Fibroblast of peridontal ligament (primary cell): ENCODE measurements around the gene LUM.
"Not testable (repeated sequence)": the region's sequence is repeated elsewhere in the genome, so short reads cannot be mapped to it uniquely, and the experiment has no call there.

Experiments
- DNase-seq: peaks from one replicate; pipeline ENCODE4 v3.0.0-alpha.2; 2010; ENCODE audit errors: extremely low read depth

LUM gene

GRCh38 chr12:91109581-91110310 lies 1.5 kb downstream of the LUM start:
- no peak for DNase-seq

DNA sequence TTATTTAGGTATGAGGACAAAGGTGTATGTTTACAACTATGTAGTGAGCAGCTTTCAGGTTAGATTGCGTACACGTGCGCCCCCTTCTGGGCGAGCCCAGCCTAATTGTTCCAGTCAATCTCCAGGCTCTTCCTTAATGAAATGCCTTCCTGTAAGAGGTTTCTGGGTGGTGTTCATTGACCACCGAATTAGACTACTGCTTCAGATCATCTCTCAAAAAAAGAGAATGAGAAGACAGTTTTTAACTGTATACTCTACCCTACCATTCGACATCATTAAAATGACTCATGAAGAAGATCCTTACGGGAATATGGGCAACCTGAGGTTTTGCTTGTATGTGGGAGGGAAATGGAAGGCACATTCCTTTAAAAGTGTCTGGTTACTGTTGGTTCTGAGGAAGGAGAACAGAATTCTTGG lies 2.1 kb downstream of the LUM start:
- DNase-seq: peak; percentile 80

GRCh38 chr12:91108196-91108755 lies 3.0 kb downstream of the LUM start:
- DNase-seq: no peak

DNA sequence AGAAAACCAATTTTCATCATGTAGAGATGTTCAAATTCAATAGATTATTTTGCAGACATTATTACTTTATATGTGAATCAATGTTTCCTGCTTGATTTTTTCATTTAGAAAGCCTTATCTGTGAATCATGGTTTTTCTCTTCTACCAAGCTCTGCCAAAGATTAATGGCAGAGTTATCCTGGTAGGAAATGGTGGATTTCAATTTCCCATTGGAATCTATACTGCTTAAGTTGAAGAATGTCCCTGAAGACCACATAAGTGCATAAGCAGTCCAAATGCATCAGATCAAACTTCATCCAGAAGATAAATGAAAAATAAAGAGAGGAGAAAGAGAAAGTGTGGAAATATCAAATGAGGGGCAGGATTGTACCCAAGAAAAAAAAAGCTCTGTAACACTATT lies 5.0 kb downstream of the LUM start:
- no peak for DNase-seq

GRCh38 chr12:91105807-91106206 lies 5.5 kb downstream of the LUM start:
- no peak for DNase-seq

DNA sequence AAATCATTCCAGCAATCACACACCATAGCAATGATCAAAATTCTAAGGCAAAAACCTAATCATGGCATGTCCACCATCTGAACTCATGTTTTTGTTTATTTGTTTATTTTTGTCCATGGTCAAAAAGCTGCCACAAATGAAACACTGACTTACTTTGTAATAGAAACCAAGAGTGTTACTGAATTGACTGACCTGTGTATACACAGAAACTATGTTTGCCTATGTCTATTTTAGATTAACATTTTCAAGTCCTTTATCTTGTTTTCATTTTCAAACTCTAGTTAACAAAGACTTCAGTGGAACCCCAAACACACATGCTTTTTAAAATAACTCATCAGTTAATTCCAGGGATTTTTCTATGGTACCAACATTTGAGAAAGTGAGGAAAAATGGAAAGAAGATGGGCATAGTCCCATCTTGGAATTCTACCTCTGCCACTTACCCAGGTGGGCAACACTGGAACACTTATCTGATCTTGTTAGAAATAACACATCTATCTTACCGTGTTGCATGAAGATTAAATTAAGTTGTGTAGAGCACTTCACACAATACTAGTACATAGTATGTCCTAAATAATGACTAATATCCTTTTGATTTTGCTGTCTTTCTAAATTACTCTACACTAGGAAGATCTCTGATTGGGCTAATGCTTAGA lies 6.4 kb downstream of the LUM start:
- no peak for DNase-seq

GRCh38 chr12:91103624-91104023 lies 7.7 kb downstream of the LUM start:
- DNase-seq: no peak

- no peak for DNase-seq
Measured at GRCh38 chr12:91103101-91103500, 8.2 kb downstream of the LUM start.

GRCh38 chr12:91100906-91101305 lies 10.4 kb downstream of the LUM start:
- DNase-seq: no peak

GRCh38 chr12:91099836-91100235 lies 11.5 kb downstream of the LUM start:
- DNase-seq: no peak

DNA sequence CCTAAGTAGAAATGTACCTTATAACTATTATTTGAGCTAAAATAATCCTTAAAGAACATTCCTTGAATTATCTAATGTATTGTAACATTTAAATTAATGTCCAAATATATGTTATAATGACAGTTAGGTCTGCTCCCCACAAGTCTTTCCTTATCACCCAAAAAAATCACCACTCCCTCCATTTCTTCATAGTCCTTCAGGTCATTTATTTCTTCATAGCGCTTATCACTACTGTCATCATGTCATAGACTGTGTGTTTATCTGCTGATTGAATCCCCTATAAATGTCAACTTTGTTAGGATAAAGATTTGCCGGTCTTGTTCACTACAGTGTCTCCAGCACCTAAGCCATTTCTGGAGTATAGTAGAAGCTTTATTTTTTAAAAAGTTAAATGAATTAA lies 12.0 kb downstream of the LUM start:
- no peak for DNase-seq

- peak; percentile 93 for DNase-seq
Measured at GRCh38 chr12:91098941-91099340, 12.4 kb downstream of the LUM start.

- no peak for DNase-seq
Measured at GRCh38 chr12:91098461-91098860, 12.8 kb downstream of the LUM start.

DNA sequence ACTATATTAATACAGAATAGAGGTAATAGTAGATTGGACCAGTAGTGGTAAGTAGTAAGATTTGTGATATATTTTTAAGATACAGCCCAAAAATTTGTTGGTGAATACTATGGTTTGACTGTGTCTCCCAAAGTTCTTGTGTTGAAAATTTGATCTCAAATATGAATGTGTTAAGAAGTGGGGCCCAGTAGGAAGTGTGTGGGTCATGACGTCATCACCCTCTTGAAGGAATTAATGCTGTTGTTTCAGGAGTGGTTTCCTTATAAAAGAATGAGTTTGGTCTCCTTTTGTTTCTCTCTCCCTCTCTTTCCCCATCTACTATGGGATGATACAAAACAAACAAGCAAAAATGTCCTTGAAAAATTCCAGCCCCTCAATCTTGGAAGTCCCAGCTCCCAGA lies 16.3 kb downstream of the LUM start:
- no peak for DNase-seq

DNA sequence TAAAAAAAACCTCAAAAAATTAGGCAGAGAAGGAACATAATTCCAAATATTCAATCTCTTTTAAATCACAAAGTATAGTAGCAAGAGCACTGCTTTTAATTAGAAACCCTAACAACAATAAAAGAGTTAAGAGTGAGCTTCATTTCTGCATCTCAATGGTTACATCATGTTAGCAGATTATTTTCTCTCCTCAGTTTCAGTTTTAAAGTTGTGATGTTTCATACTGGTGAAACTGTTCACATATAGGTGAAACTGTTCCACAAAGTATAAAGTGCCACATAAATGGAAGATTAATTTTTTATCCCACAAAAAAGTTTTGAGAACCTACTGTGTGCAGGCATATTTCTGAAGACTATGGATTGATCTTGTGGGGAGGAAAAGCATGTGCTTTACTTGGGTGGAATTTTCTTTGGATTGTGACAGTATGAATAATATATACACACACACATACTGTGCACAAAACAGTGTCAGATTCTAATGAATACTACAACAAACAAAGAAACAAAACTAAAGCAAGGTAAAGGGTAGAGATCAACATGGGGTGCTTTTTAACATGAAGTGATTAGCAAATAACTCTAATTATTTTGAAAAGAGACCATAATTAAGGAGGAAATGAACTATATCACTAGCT lies 17.1 kb downstream of the LUM start:
- peak; percentile 52 for DNase-seq

DNA sequence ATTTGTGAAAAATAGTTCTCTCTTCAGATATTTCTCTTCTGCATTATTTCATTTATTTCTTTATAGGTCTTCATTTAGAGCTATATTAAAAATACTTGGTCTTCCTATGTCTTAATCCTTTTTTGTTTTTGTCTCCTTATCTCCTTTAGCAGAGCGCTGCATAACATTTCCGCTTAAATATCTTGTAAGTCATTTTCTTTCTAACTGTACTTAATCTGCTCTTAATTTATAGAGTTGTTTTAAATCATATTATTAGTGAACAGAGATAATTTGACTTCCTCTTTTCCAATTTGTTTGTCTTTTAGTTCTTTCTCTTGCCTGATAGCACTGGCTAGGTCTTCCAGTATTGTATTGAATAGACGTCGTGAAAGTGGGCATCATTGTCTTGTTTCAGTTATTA lies 18.0 kb downstream of the LUM start:
- no peak for DNase-seq

GRCh38 chr12:91091916-91092715 lies 19.2 kb downstream of the LUM start:
- DNase-seq: no peak

GRCh38 chr12:91089953-91090352 lies 21.3 kb downstream of the LUM start:
- DNase-seq: not testable (repeated sequence)

- DNase-seq: no peak
Measured at GRCh38 chr12:91080041-91080440, 31.3 kb downstream of the LUM start.

DNA sequence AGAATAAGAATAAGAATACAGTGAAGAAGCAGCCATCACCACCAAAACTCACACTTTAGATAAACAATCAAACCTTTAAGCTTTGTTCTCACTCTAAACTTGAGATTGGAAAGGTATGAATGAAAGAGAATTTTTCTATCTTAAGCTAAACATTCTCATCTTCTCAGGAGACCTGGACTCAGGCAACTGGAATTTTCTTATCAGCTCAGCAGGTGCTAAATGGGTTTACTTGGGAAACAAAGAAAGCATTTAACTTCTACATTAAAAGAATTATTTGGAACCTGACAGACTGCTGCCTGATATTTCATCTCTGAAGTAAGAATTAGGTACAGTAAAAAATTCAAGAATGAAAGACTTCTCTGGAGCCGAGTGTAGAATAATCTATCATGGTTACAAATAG lies 32.8 kb downstream of the LUM start:
- DNase-seq: no peak

GRCh38 chr12:91077228-91077954 lies 33.9 kb downstream of the LUM start:
- DNase-seq: no peak
